H9 (cell line): ENCODE results near the gene MICALL1. TPM values are rescaled to one million over a fixed set of nuclear protein-coding genes. Genes with fewer than 3 reads are reported as not detected.

Experiments used
- DNase-seq: peaks from one replicate; pipeline ENCODE4 v3.0.0-alpha.2; 2017
- H2AFZ ChIP-seq: one replicate; pipeline ENCODE4 v1.6.1; 2013; ENCODE audit warnings: mild to moderate bottlenecking, low read length, control low read depth, moderate library complexity
- H2AK5ac ChIP-seq: 2 replicates; pipeline ENCODE4 v1.6.1; 2013; ENCODE audit warnings: low read length, control low read depth, mixed read lengths; ENCODE audit not compliant: insufficient read length
- H2BK120ac ChIP-seq: one replicate; pipeline ENCODE4 v1.6.1; 2013; ENCODE audit warnings: low read depth, mild to moderate bottlenecking, low read length, control low read depth, inconsistent platforms; ENCODE audit not compliant: poor library complexity, severe bottlenecking
- H2BK12ac ChIP-seq: 2 replicates; pipeline ENCODE4 v1.6.1; 2013; ENCODE audit warnings: low read length, control low read depth, mixed read lengths, low read depth; ENCODE audit not compliant: insufficient read length
- H2BK15ac ChIP-seq: 2 replicates; pipeline ENCODE4 v1.6.1; 2013; ENCODE audit warnings: low read depth, low read length, control low read depth
- H2BK20ac ChIP-seq: one replicate; pipeline ENCODE4 v1.6.1; 2013; ENCODE audit warnings: low read depth, mild to moderate bottlenecking, low read length, control low read depth, inconsistent platforms; ENCODE audit not compliant: poor library complexity, severe bottlenecking
- H2BK5ac ChIP-seq: 2 replicates; pipeline ENCODE4 v1.6.1; 2013; ENCODE audit warnings: low read length, control low read depth, mixed read lengths; ENCODE audit not compliant: insufficient read length
- H3K14ac ChIP-seq: 2 replicates; pipeline ENCODE4 v1.6.1; 2013; ENCODE audit warnings: low read length, control low read depth; ENCODE audit not compliant: insufficient read depth
- H3K18ac ChIP-seq: 2 replicates; pipeline ENCODE4 v1.6.1; 2013; ENCODE audit warnings: low read depth, mild to moderate bottlenecking, mixed read lengths, low read length, control low read depth; ENCODE audit not compliant: insufficient read length
- H3K23ac ChIP-seq: 2 replicates; pipeline ENCODE4 v1.6.1; 2013; ENCODE audit warnings: low read length, control low read depth, mixed read lengths, low read depth; ENCODE audit not compliant: insufficient read length
- H3K23me2 ChIP-seq: 2 replicates; pipeline ENCODE4 v1.6.1; 2013; ENCODE audit warnings: low read depth, mild to moderate bottlenecking, mixed read lengths, low read length, control low read depth; ENCODE audit not compliant: insufficient read length, poor library complexity, severe bottlenecking
- H3K27ac ChIP-seq: 2 replicates; pipeline ENCODE4 v1.5.1; 2013; ENCODE audit warnings: low read length, control low read depth, mixed read lengths, low read depth; ENCODE audit not compliant: insufficient read length
- H3K27me3 ChIP-seq: 2 replicates; pipeline ENCODE4 v1.6.1; 2013; ENCODE audit warnings: low read length, control low read depth, inconsistent platforms; ENCODE audit not compliant: insufficient read depth
- H3K4ac ChIP-seq: 2 replicates; pipeline ENCODE4 v1.6.1; 2013; ENCODE audit warnings: low read depth, mild to moderate bottlenecking, control low read depth, inconsistent platforms, low read length, moderate library complexity
- H3K4me1 ChIP-seq: 2 replicates; pipeline ENCODE4 v1.6.1; 2013; ENCODE audit warnings: low read length, control low read depth, inconsistent platforms; ENCODE audit not compliant: insufficient read depth
- H3K4me2 ChIP-seq: 2 replicates; pipeline ENCODE4 v1.6.1; 2013; ENCODE audit warnings: low read length, control low read depth, mixed read lengths; ENCODE audit not compliant: insufficient read length, insufficient read depth
- H3K56ac ChIP-seq: 2 replicates; pipeline ENCODE4 v1.6.1; 2013; ENCODE audit warnings: low read depth, mild to moderate bottlenecking, mixed read lengths, low read length, control low read depth; ENCODE audit not compliant: insufficient read length
- H3K79me1 ChIP-seq: 2 replicates; pipeline ENCODE4 v1.6.1; 2013; ENCODE audit warnings: low read depth, mild to moderate bottlenecking, moderate library complexity, low read length, control low read depth, inconsistent platforms; ENCODE audit not compliant: insufficient read depth, poor library complexity, severe bottlenecking
- H3K79me2 ChIP-seq: 2 replicates; pipeline ENCODE4 v1.6.1; 2013; ENCODE audit warnings: low read length, control low read depth, inconsistent platforms; ENCODE audit not compliant: insufficient read depth
- H3K9ac ChIP-seq: 2 replicates; pipeline ENCODE4 v1.6.1; 2013; ENCODE audit warnings: low read length, control low read depth, mixed read lengths; ENCODE audit not compliant: insufficient read length; ENCODE audit errors: extremely low read depth
- H3K9me3 ChIP-seq: one replicate; pipeline ENCODE4 v1.6.1; 2013; ENCODE audit warnings: low read depth, low read length, inconsistent platforms; ENCODE audit not compliant: control insufficient read depth
- H3T11ph ChIP-seq: one replicate; pipeline ENCODE4 v1.6.1; 2013; ENCODE audit warnings: mild to moderate bottlenecking, low read length, control low read depth, inconsistent platforms
- H4K20me1 ChIP-seq: one replicate; pipeline ENCODE4 v1.6.1; 2013; ENCODE audit not compliant: control insufficient read depth, insufficient read length, insufficient read depth
- H4K5ac ChIP-seq: 2 replicates; pipeline ENCODE4 v1.6.1; 2013; ENCODE audit warnings: low read depth, mild to moderate bottlenecking, mixed read lengths, low read length, control low read depth; ENCODE audit not compliant: insufficient read length
- H4K8ac ChIP-seq: replicated peaks from 2 replicates; pipeline ENCODE4 v1.6.1; 2013; ENCODE audit warnings: low read length, control low read depth, mixed read lengths, low read depth; ENCODE audit not compliant: insufficient read length
- H4K91ac ChIP-seq: 2 replicates; pipeline ENCODE4 v1.6.1; 2013; ENCODE audit warnings: low read depth, mild to moderate bottlenecking, moderate library complexity, mixed read lengths, low read length, control low read depth; ENCODE audit not compliant: insufficient read length
- H3K27ac Mint-ChIP-seq, 3 experiments: 2 replicates in 2 of 3; 3 replicates in 1 of 3; pipeline ENCODE4 v1.8.0; 2020 to 2021; ENCODE audit warnings: mixed read lengths in 3 of 3, mild to moderate bottlenecking in 1 of 3, moderate library complexity in 1 of 3
- H3K27me3 Mint-ChIP-seq: 2 replicates; pipeline ENCODE4 v1.8.0; 2021; ENCODE audit warnings: low read depth, mild to moderate bottlenecking, moderate library complexity, mixed read lengths
- H3K36me3 Mint-ChIP-seq, 3 experiments: 2 replicates in 2 of 3; 3 replicates in 1 of 3; pipeline ENCODE4 v1.8.0; 2020 to 2021; ENCODE audit warnings: low read depth in 3 of 3, mixed read lengths in 3 of 3; ENCODE audit not compliant: insufficient read depth in 1 of 3
- H3K4me1 Mint-ChIP-seq, 2 experiments: 2 replicates each; pipeline ENCODE4 v1.8.0; 2020; ENCODE audit warnings: mixed read lengths in 2 of 2
- H3K4me3 Mint-ChIP-seq, 2 experiments: 2 replicates in 1 of 2; 3 replicates in 1 of 2; pipeline ENCODE4 v1.8.0; 2020 to 2021; ENCODE audit warnings: mild to moderate bottlenecking in 2 of 2, mixed read lengths in 2 of 2, moderate library complexity in 1 of 2
- H3K9me3 Mint-ChIP-seq, 2 experiments: 2 replicates in 1 of 2; 3 replicates in 1 of 2; pipeline ENCODE4 v1.8.0; 2020; ENCODE audit warnings: mild to moderate bottlenecking in 2 of 2, mixed read lengths in 2 of 2, moderate library complexity in 1 of 2
- CTCF ChIP-seq: fragments of 200-600 bp; sonication (generic); conservative IDR thresholded peaks from 3 replicates; pipeline ENCODE4 v1.8.0; 2021; ENCODE audit warnings: antibody characterized with exemption, mild to moderate bottlenecking
- WGBS: extraction: QIAGEN DNeasy Blood & Tissue Kit; methylation state at CpG from one replicate; pipeline ENCODE4 v1.1.7; 2013; ENCODE audit warnings: missing lambda C conversion rate, low lambda C conversion rate, mixed read lengths; ENCODE audit not compliant: insufficient read length; ENCODE audit errors: extremely low coverage; 5-methylcytosine and 5-hydroxymethylcytosine counted together
- total RNA-seq: library from RNA; stranded (reverse); gene quantifications from 2 replicates; pipeline ENCODE4 v1.2.1, GENCODE V29; 2021

Gene MICALL1
- total RNA-seq, 1 experiment from 2014 or later = 33.3 TPM

GRCh38 chr22:37860796-37861421, 45.2 kb upstream of the MICALL1 start:
- no peak overlapping the region for H3T11ph ChIP-seq
- H2AK5ac ChIP-seq = no peak overlapping the region
- no peaks in the 10 kb centered on the region for H3K79me2 ChIP-seq
- no peak overlapping the region for H2BK5ac ChIP-seq
- no peaks in the 10 kb centered on the region for H3K9me3 ChIP-seq
- no peak overlapping the region for H3K4me2 ChIP-seq
- no peak overlapping the region for H2BK120ac ChIP-seq
- H3K27me3 ChIP-seq = no peaks in the 10 kb centered on the region
- Mint-ChIP-seq H3K27me3 (no peaks in the 10 kb centered on the region), H3K9me3 (no peaks in the 10 kb centered on the region), H3K4me3 (no peak overlapping the region), H3K27ac (peak overlapping the region in 1 of 3 experiments; percentile 38; a peak in 2 of 7 replicates), H3K36me3 (peaks cover 58 to 96% (median 89%) of the 10 kb centered on the region in 3 experiments), H3K4me1 (peaks cover 4 to 10% of the 10 kb centered on the region in 2 experiments; a peak in 3 of 4 replicates)
- H3K14ac ChIP-seq = no peak overlapping the region
- no peak overlapping the region for H3K9ac ChIP-seq
- no CpG with 5 or more reads among the region's 7 CpGs for WGBS
- H3K23ac ChIP-seq = no peak overlapping the region
- H2AFZ ChIP-seq = no peak overlapping the region
- TF ChIP-seq CTCF = no peak
- no peak overlapping the region for H2BK20ac ChIP-seq
- DNase-seq = no peak
- no peak overlapping the region for H4K8ac ChIP-seq
- H4K91ac ChIP-seq = no peak overlapping the region
- no peak overlapping the region for H2BK12ac ChIP-seq
- peaks cover 4% of the 10 kb centered on the region for H3K79me1 ChIP-seq
- H3K18ac ChIP-seq = no peak overlapping the region
- H2BK15ac ChIP-seq = no peak overlapping the region
- no peaks in the 10 kb centered on the region for H4K20me1 ChIP-seq
- no peak overlapping the region for H3K4ac ChIP-seq
- H3K27ac ChIP-seq = no peak overlapping the region
- H3K56ac ChIP-seq = no peak overlapping the region
- no peaks in the 10 kb centered on the region for H3K4me1 ChIP-seq
- H3K23me2 ChIP-seq = no peaks in the 10 kb centered on the region
- H4K5ac ChIP-seq = no peak overlapping the region
